OCI-LY1 (cell line): Measurements from ENCODE around the gene DTNBP1.

Experiments
- H2AFZ ChIP-seq: fragments of 200-600 bp; sonication (generic), shearing (Covaris generic); 2 replicates; pipeline ENCODE4 v1.6.0; 2014; ENCODE audit warnings: antibody characterized with exemption, mild to moderate bottlenecking, low read length
- H3F3A ChIP-seq: fragments of 200-600 bp; sonication (generic), shearing (Covaris generic); 2 replicates; pipeline ENCODE4 v1.6.0; 2014; ENCODE audit warnings: mild to moderate bottlenecking, antibody characterized with exemption, low read length, moderate library complexity; ENCODE audit not compliant: insufficient read depth
- H3K27ac ChIP-seq: fragments of 200-600 bp; sonication (generic); 2 replicates; pipeline ENCODE4 v1.5.1; 2014; ENCODE audit warnings: low read length, mixed run types, mild to moderate bottlenecking, low read depth; ENCODE audit not compliant: poor library complexity, severe bottlenecking
- H3K27me3 ChIP-seq: fragments of 200-600 bp; sonication (generic); 2 replicates; pipeline ENCODE4 v1.6.0; 2014; ENCODE audit warnings: antibody characterized with exemption, mild to moderate bottlenecking, low read length, moderate library complexity; ENCODE audit not compliant: insufficient read depth
- H3K36me3 ChIP-seq: fragments of 200-600 bp; sonication (generic); 2 replicates; pipeline ENCODE4 v1.6.1; 2014; ENCODE audit warnings: mild to moderate bottlenecking, antibody characterized with exemption, low read length, moderate library complexity, mixed read lengths; ENCODE audit not compliant: insufficient read depth
- H3K4me1 ChIP-seq: fragments of 200-600 bp; sonication (generic); 2 replicates; pipeline ENCODE4 v1.5.1; 2014; ENCODE audit warnings: mild to moderate bottlenecking, low read length, moderate library complexity; ENCODE audit not compliant: insufficient read depth, severe bottlenecking
- H3K4me2 ChIP-seq: fragments of 200-600 bp; sonication (generic), shearing (Covaris generic); 2 replicates; pipeline ENCODE4 v1.6.1; 2014; ENCODE audit warnings: low read length
- H3K4me3 ChIP-seq: fragments of 200-600 bp; sonication (generic); 2 replicates; pipeline ENCODE4 v1.5.1; 2014; ENCODE audit warnings: low read length, low read depth, mild to moderate bottlenecking, mixed read lengths; ENCODE audit not compliant: poor library complexity, severe bottlenecking
- H3K79me2 ChIP-seq: fragments of 200-600 bp; shearing (Covaris generic); 2 replicates; pipeline ENCODE4 v1.6.1; 2016; ENCODE audit warnings: mixed run types, low read length, mixed read lengths; ENCODE audit not compliant: insufficient read depth
- H3K9ac ChIP-seq: fragments of 200-600 bp; sonication (generic), shearing (Covaris generic); 2 replicates; pipeline ENCODE4 v1.6.1; 2014; ENCODE audit warnings: mild to moderate bottlenecking, low read length, mixed read lengths
- H3K9me2 ChIP-seq: fragments of 200-600 bp; sonication (generic), shearing (Covaris generic); 2 replicates; pipeline ENCODE4 v1.6.1; 2014; ENCODE audit warnings: low read depth, mild to moderate bottlenecking, low read length, mixed read lengths
- H3K9me3 ChIP-seq: fragments of 200-600 bp; shearing (Covaris generic); 2 replicates; pipeline ENCODE4 v1.6.1; 2014; ENCODE audit warnings: low read length, mixed read lengths
- H4K20me1 ChIP-seq: fragments of 200-600 bp; sonication (generic), shearing (Covaris generic); 2 replicates; pipeline ENCODE4 v1.6.0; 2016; ENCODE audit warnings: mild to moderate bottlenecking, low read length; ENCODE audit not compliant: insufficient read depth
- EZH2 ChIP-seq: fragments of 200-600 bp; sonication (generic), shearing (Covaris generic); IDR thresholded peaks from 2 replicates; pipeline ENCODE4 v1.8.0; 2017; ENCODE audit warnings: borderline replicate concordance, mixed run types, mild to moderate bottlenecking, antibody characterized with exemption, low read length, moderate library complexity, mixed read lengths
- TF ChIP-seq, protein P1 (sequence below): fragments of 200-600 bp; sonication (generic), shearing (Covaris generic); IDR thresholded peaks from 2 replicates; pipeline ENCODE4 v1.5.1; 2017; ENCODE audit warnings: mild to moderate bottlenecking, antibody characterized with exemption, low read length, moderate library complexity, mixed read lengths

The DTNBP1 gene

DNA sequence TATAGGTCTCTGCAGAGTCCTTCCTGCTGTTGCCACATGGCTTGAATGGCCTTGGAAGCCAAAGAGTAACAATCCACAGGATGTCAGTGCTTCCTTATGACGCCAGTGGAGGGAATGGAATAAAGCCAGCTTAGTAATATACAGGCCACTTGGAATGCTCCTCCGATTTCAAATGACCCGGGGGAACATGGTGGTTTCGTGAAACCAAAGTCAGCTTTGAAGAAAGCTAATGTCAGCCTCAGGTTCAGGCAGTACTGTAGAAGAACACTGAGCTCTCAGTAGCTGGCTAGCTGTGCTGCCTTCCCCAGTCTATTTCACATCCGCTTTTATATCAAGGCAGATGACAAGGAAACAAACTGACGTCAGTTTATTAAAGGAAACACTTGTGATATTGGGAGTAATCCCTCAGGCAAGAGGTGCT, 189.1 kb downstream of the DTNBP1 start:
- TF ChIP-seq, protein P1, sequence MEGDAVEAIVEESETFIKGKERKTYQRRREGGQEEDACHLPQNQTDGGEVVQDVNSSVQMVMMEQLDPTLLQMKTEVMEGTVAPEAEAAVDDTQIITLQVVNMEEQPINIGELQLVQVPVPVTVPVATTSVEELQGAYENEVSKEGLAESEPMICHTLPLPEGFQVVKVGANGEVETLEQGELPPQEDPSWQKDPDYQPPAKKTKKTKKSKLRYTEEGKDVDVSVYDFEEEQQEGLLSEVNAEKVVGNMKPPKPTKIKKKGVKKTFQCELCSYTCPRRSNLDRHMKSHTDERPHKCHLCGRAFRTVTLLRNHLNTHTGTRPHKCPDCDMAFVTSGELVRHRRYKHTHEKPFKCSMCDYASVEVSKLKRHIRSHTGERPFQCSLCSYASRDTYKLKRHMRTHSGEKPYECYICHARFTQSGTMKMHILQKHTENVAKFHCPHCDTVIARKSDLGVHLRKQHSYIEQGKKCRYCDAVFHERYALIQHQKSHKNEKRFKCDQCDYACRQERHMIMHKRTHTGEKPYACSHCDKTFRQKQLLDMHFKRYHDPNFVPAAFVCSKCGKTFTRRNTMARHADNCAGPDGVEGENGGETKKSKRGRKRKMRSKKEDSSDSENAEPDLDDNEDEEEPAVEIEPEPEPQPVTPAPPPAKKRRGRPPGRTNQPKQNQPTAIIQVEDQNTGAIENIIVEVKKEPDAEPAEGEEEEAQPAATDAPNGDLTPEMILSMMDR: no peak
- TF ChIP-seq EZH2: no peak
- H2AFZ ChIP-seq: no peak overlapping the region
- H3K4me2 ChIP-seq: no peak overlapping the region
- H3K9me3 ChIP-seq: no peaks in the 10 kb centered on the region
- H3K9me2 ChIP-seq: no peaks in the 10 kb centered on the region
- no peak overlapping the region for H3K27ac ChIP-seq
- H3K4me3 ChIP-seq: no peak overlapping the region
- H3K79me2 ChIP-seq: no peaks in the 10 kb centered on the region
- no peaks in the 10 kb centered on the region for H3K4me1 ChIP-seq
- no peak overlapping the region for H3K9ac ChIP-seq
- no peaks in the 10 kb centered on the region for H3F3A ChIP-seq
- no peaks in the 10 kb centered on the region for H4K20me1 ChIP-seq
- H3K36me3 ChIP-seq: no peaks in the 10 kb centered on the region
- no peaks in the 10 kb centered on the region for H3K27me3 ChIP-seq

DNA sequence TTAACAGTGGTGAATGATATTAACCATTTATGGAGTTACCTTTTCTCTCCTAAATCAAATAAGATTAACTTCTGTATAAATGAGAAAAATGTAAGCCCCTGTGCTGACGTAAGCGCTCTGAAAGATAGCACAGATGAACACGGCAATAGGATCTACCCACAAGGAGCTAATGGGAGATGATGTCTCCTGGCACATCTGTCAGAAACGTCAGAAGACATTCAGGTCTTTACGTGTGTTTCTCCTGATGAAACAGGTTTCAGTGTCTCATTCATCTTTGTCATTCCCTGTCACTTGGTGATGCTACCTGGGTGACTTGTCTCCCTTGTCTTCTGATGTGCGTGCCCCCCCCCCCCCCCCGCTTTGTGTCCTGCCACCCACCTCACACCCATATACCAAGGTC, 189.7 kb downstream of the DTNBP1 start:
- Histone ChIP-seq H4K20me1 (no peaks in the 10 kb centered on the region), H2AFZ (no peak overlapping the region), H3K4me2 (no peak overlapping the region), H3K4me3 (no peak overlapping the region), H3F3A (no peaks in the 10 kb centered on the region), H3K27ac (no peak overlapping the region), H3K9me2 (no peaks in the 10 kb centered on the region), H3K27me3 (no peaks in the 10 kb centered on the region), H3K9me3 (no peaks in the 10 kb centered on the region), H3K9ac (no peak overlapping the region), H3K36me3 (no peaks in the 10 kb centered on the region), H3K79me2 (no peaks in the 10 kb centered on the region), H3K4me1 (no peaks in the 10 kb centered on the region)
- no peak for TF ChIP-seq EZH2
- TF ChIP-seq, protein P1: no peak
